WERI-Rb-1 (cell line): ENCODE results near the gene GPR176.

Experiments
- DNase-seq: peaks from one replicate; pipeline ENCODE4 v3.0.0-alpha.2; 2020
- H3K27ac ChIP-seq: fragments of 250-450 bp; sonication (Bioruptor Pico); 2 replicates; pipeline ENCODE4 v1.5.1; 2020; ENCODE audit warnings: mild to moderate bottlenecking, moderate library complexity
- H3K27me3 ChIP-seq: fragments of 250-450 bp; sonication (Bioruptor Pico); 2 replicates; pipeline ENCODE4 v1.5.1; 2021; ENCODE audit warnings: mild to moderate bottlenecking, low read depth, moderate library complexity; ENCODE audit not compliant: insufficient read depth, severe bottlenecking
- H3K36me3 ChIP-seq: fragments of 250-450 bp; sonication (Bioruptor Pico); 2 replicates; pipeline ENCODE4 v1.5.1; 2020; ENCODE audit warnings: mild to moderate bottlenecking, moderate library complexity
- H3K4me3 ChIP-seq: 2 replicates; pipeline ENCODE4 v1.5.1; 2011; ENCODE audit warnings: low read depth, mild to moderate bottlenecking, control low read depth, low read length
- H3K9me3 ChIP-seq: fragments of 250-450 bp; sonication (Bioruptor Pico); 2 replicates; pipeline ENCODE4 v1.5.1; 2021; ENCODE audit warnings: mild to moderate bottlenecking, moderate library complexity; ENCODE audit not compliant: severe bottlenecking
- CTCF ChIP-seq: IDR thresholded peaks from 2 replicates; pipeline ENCODE4 v1.5.1; 2011; ENCODE audit warnings: low read depth, mild to moderate bottlenecking, control low read depth, inconsistent platforms, low read length

The GPR176 gene

DNA sequence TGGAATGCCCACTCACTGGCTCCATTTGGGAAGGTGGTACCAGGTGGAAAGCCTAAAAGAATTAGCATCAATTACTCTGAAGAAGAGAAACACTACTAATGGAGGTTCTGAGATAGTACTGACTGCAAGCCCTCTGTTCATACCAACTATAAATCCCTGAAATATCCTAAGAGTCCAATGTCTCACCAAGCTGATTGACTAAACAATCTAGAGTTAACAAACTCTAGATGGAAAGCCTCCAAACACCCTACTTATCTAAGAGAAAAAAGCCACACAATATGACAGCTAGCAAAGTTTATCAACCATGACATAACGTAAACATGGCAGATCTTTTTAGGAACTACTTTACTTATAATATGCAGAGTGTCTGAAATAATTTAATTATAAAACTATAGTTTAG is 59.2 kb downstream of the GPR176 start:
- H3K9me3 ChIP-seq, result no peaks in the 10 kb centered on the region
- H3K27ac ChIP-seq, result no peak overlapping the region
- no peak for TF ChIP-seq CTCF
- no peaks in the 10 kb centered on the region for H3K36me3 ChIP-seq
- H3K4me3 ChIP-seq, result no peak overlapping the region
- no peaks in the 10 kb centered on the region for H3K27me3 ChIP-seq
- no peak for DNase-seq

DNA sequence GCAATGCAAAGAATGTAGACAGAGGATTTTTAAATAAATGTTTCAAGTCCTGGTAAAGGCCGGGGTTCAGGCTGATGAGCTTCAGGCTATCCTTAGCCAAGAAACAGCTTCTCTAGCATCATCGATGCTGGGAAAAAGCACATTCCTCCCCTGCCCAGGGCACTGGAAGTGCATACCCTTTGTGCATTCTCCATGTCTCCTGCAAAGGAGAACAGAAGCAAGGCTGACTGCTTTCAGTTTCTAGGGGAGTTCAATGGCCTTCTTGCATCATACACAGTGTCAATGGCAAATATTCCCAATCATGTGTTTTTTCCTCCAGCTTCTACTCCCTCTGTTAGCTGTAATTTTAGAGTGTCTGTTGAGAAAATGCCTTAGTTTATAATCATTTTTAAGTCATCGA is 59.9 kb downstream of the GPR176 start:
- Histone ChIP-seq H3K36me3 (no peaks in the 10 kb centered on the region), H3K9me3 (no peaks in the 10 kb centered on the region), H3K27me3 (no peaks in the 10 kb centered on the region), H3K4me3 (no peak overlapping the region), H3K27ac (no peak overlapping the region)
- no peak for DNase-seq
- no peak for TF ChIP-seq CTCF

DNA sequence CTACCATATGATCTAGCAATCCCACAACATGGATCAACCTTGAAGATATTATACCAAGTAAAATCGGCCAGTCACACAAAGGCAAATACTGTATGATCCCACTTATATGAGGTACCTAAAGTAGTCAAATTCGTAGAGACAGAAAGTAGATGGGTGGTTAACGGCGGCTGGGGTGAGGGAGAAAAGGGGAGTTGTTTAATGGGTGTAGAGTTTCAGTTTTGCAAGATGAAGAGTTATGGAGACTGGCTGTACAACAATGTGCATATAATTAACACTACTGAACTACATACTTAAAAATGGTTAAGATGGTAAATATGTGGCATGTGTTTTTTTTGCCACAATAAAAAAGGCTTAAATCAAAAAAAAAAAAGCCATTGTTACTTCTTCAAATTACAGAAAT is 60.4 kb downstream of the GPR176 start:
- Histone ChIP-seq H3K36me3 (no peaks in the 10 kb centered on the region), H3K27ac (no peak overlapping the region), H3K4me3 (no peak overlapping the region), H3K9me3 (no peaks in the 10 kb centered on the region), H3K27me3 (no peaks in the 10 kb centered on the region)
- no peak for TF ChIP-seq CTCF
- DNase-seq, result no peak

DNA sequence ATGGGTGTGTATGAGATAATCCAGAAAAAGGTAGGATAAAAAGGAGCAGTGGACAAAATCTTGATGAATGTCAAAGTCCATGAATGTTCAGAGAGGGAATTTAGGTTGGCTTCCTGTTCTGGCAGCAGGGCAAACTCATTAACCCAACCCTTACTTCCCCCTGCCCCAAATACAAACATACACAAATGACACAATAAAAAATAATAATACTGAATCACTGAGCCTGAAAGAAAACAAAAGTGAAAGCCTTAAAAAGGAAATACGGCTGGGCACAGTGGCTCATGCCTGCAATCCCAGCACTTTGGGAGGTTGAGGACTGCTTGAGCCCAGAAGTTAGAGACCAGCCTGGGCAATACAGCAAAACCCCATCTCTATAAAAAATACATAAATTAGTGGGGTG is 62.9 kb downstream of the GPR176 start:
- no peak overlapping the region for H3K27ac ChIP-seq
- no peaks in the 10 kb centered on the region for H3K27me3 ChIP-seq
- H3K4me3 ChIP-seq, result no peak overlapping the region
- no peaks in the 10 kb centered on the region for H3K9me3 ChIP-seq
- DNase-seq, result no peak
- H3K36me3 ChIP-seq, result no peaks in the 10 kb centered on the region
- TF ChIP-seq CTCF, result no peak

DNA sequence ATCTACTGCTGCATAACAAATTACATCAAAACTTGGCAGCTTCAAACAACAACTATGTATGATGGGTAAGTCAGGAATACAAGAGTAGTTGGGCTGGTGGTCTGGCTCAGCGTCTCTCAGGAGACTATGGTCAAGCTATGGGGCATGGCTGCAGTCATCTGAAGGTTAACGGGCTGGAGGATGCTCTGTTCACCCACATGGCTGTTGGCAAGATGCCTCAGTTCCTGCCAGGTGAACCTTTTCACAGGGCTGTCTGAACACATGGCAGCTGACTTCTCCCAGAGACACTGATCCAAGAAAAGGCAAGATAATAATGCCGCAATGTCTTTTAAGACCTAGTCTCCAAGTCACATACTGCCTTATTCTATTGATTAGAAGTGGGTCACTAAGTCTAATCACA is 63.7 kb downstream of the GPR176 start:
- no peak for TF ChIP-seq CTCF
- Histone ChIP-seq H3K36me3 (no peaks in the 10 kb centered on the region), H3K27ac (no peak overlapping the region), H3K4me3 (no peak overlapping the region), H3K27me3 (no peaks in the 10 kb centered on the region), H3K9me3 (no peaks in the 10 kb centered on the region)
- no peak for DNase-seq

- H3K36me3 ChIP-seq, result no peaks in the 10 kb centered on the region
- no peak overlapping the region for H3K27ac ChIP-seq
- H3K27me3 ChIP-seq, result no peaks in the 10 kb centered on the region
- no peak for TF ChIP-seq CTCF
- no peak for DNase-seq
- H3K4me3 ChIP-seq, result no peak overlapping the region
- no peaks in the 10 kb centered on the region for H3K9me3 ChIP-seq
Observed at GRCh38 chr15:39855400-39855799, 64.7 kb downstream of the GPR176 start.
